Measurements from ENCODE around the gene ARHGAP24.

The ARHGAP24 gene

GRCh38 chr4:85777908-85778631 lies 303.1 kb downstream of the ARHGAP24 start:
- DNase-seq (ENCODE audit: low spot score): peak; percentile 79

GRCh38 chr4:85778632-85779131 lies 303.7 kb downstream of the ARHGAP24 start:
- DNase-seq (ENCODE audit: low spot score): peak; percentile 66

GRCh38 chr4:85779165-85779564 lies 304.2 kb downstream of the ARHGAP24 start:
- peak; percentile 60 for DNase-seq (ENCODE audit: low spot score)

DNA sequence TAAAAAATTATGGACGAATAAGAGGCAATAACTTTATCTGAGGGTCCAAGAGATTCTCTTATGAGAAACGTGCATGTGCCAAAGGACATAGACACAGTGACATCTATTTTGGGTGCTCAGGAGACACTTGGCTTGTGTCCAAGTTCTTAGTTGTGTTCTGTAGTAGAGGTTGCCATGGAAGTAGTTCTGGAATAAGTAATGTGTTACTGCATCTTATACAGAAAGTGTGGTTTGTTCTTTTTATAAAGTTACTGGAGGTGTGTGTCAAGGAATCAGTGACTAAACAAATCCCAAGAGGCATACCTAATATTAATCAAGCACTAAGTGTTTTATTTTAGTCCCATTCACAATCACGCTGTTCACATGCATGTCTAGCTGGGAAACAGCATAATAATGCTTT lies 305.7 kb downstream of the ARHGAP24 start:
- DNase-seq (ENCODE audit: low spot score): peak; percentile 65

GRCh38 chr4:85783483-85783882 lies 308.5 kb downstream of the ARHGAP24 start:
- DNase-seq (ENCODE audit: low spot score): peak; percentile 12

DNA sequence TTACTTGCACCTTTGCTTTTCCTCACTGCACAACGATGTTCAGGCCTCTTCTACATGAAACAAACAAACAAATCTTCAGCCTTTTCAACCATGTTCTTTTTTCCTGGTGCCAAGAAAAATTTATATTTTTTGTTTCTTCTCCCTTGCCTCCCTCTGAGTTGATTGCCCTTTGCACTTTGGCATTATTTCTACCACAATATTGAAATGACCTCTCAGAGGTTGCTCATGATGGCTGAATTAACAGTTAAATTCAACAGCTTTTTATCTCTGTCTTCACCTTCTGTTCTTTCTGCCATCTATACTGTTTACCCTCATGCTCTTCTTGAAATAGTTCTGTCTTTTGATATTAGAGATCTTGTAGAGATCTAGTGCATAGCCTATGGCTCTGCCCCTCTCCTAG lies 308.9 kb downstream of the ARHGAP24 start:
- no peak for DNase-seq (ENCODE audit: low spot score)

DNA sequence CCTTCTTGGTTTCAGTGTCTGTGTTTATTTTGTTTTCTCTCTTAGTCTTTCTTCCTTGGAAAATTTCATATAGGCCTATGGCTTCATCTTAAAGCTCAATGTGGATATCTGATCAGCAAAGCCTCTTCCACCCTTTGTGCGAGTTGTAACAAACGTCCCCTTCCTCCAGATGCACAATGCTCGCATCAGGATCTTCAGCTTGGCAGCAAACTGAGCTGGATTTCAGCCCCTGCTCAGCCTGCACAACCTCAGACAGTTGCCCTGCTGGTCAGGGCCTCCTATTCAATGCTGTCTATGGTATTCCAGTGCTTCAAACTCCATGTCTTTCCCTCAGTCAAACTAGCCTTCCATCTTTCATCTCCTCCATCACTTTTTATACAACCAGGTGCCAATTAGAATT lies 309.4 kb downstream of the ARHGAP24 start:
- DNase-seq (ENCODE audit: low spot score): no peak

GRCh38 chr4:85784947-85785346 lies 310.0 kb downstream of the ARHGAP24 start:
- no peak for DNase-seq (ENCODE audit: low spot score)

GRCh38 chr4:85787133-85787532 lies 312.2 kb downstream of the ARHGAP24 start:
- DNase-seq (ENCODE audit: low spot score): no peak

GRCh38 chr4:85788604-85789003 lies 313.7 kb downstream of the ARHGAP24 start:
- no peak for DNase-seq (ENCODE audit: low spot score)

DNA sequence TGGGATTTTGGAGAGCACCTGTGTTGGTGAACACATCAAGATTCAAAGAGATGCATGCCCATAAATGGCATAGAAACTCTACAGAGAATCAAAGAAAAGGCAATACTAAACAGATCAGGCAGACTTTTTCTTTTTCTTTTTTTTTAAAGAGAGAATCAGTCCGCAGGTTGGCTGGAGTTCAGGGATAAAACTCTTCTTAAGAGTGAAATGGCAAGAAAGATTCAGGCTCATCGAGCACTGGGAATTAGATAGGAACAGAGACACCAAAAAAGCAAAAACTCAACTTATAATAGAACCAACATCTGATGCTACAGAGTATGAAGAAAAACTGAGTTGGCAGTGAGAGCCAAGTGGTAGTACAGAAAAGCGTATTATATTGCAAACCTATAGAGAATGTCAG lies 314.3 kb downstream of the ARHGAP24 start:
- no peak for DNase-seq (ENCODE audit: low spot score)

DNA sequence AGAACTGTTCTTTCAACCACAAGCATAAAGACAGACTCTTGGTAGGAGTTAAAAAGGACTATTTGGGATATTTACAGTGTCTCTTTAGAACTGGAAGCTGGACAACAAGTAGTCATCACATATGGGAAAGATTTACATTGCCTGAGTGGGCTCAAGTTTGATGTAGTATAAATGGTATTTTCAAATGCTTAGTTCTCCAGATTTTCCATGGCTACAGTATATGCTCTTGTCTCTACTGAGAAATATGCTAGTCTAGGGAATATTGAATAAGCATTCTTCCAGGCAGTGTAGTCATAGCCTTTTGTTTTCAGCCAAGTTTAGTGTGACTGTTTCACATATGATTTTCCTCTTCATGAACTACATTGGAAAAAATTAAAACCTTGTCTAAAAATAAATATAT lies 315.6 kb downstream of the ARHGAP24 start:
- DNase-seq (ENCODE audit: low spot score): no peak

DNA sequence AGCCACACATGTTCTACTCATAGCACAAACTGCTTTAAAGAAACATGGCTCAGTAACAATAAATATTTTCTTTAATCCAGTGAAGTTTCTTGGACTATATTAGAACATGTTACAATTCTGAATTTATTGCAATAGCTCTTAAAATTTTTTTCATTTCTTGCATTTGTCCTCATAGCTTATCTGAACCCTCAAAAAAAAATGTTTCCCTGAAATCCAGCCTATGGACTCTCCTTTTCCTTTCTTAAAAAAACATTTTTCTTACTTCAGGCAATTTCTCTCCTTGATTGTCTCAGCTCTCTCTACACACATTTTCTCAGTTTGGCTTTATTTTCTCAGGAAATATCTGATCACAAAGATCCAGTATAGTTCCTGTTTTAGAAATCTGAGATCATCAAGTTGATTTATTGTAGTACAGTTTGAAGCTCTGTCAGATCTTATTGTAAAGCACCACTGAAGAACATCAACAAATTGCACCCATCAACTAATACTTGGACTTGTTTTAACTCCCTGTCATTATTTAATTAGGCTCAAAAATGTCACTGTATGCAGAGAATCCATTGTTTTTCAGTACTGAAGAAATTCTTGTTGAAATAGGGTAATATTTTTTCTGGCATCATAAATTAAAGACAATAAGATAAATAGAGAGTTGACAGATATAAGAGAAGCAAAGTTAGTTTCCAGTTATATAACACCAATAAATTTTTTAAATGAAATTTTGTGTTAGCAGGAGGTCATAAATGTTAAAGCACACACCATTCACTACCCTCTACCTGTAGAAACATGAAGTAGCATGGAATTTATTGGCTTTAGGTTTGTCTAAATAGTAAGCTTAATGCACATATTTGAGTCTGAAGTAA lies 317.7 kb downstream of the ARHGAP24 start:
- no peak for DNase-seq (ENCODE audit: low spot score)

DNA sequence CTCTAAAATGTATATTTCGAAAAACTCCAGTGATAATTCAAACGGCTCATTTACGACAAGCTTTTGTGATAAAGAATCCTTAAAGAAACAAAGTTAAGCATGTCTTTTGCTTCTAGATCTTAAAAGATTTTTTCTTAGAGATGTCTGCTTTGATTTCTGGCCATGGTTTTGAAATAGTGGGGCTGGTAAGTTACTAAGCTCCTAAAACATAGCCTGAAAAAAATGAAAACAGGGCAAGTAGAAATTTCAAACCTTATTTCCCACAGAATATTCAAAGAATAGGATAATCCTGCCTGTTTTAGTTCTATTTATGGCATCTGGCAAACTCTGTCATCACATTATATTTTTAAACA lies 318.3 kb downstream of the ARHGAP24 start:
- no peak for DNase-seq (ENCODE audit: low spot score)

- DNase-seq (ENCODE audit: low spot score): no peak
These were observed 323.2 kb downstream of the ARHGAP24 start for GRCh38 chr4:85798012-85798770.

GRCh38 chr4:85803856-85804255 lies 328.9 kb downstream of the ARHGAP24 start:
- no peak for DNase-seq (ENCODE audit: low spot score)

- DNase-seq (ENCODE audit: low spot score): no peak
These were observed 330.9 kb downstream of the ARHGAP24 start for GRCh38 chr4:85805891-85806290.

DNA sequence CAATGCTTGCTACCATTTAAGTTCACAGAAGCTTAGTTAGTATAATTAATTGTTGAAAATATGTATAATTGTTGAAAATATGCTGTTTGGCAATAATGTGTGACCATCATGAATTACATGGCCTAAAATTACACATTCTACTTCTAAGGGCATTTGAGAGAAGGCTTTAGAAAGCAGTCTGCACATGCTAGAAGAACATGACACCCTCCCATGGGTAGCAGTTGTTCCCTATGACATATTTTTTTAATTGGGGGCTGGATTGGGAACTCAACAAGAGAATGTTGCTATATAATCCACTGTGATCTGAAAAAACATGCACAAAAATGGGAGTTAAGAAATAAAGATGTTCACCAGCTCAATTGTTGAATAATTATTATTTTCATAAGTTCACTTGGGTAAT lies 331.4 kb downstream of the ARHGAP24 start:
- no peak for DNase-seq (ENCODE audit: low spot score)

DNA sequence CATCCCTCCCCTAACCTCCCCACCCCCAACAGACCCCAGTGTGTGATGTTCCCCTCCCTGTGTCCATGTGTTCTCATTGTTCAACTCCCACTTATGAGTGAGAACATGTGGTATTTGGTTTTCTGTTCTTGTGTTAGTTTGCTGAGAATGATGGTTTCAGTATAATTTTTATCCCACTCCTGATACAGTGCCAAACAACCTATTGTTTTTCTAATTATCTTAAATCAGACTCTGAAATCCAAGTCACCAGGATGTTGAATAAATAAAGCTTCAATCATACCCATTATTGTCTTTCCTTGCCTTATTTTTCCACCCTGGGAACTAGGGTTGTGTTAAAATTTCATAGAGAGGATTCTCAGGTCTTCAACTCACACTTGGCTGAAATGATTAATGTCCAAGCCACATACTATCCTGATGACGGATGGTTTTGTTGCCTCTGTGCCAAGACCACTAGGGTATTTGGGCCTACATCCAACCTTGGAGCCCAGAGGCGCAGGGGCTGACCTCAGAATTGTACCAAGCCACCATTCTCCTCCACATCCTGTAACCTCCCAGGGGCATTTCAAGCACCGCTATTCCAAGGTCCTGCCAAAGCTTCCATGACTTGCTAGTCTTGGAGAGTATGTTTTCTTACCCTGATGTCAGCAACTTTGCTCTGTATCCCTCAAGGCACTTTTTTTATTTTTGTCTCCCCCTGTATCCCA lies 332.4 kb downstream of the ARHGAP24 start:
- DNase-seq (ENCODE audit: low spot score): no peak

GRCh38 chr4:85808104-85808503 lies 333.2 kb downstream of the ARHGAP24 start:
- no peak for DNase-seq (ENCODE audit: low spot score)

DNA sequence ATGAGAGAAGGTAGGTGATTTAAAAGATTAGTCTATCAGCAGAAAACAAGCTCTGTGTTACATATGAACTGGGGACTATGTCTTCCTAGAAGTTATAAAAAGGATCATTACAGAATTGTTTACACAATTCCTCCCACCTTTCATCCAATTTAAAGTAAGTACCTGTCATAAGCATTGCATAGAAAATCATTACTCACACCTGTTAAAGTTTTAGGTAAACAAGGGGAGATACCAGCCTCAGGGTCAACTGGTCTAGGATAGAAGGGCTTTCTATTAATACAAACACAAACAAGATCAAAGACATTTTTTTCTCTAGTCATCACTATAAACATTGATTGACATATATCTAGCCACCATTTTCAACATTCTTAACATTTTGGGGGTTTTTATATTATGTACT lies 333.9 kb downstream of the ARHGAP24 start:
- no peak for DNase-seq (ENCODE audit: low spot score)

DNA sequence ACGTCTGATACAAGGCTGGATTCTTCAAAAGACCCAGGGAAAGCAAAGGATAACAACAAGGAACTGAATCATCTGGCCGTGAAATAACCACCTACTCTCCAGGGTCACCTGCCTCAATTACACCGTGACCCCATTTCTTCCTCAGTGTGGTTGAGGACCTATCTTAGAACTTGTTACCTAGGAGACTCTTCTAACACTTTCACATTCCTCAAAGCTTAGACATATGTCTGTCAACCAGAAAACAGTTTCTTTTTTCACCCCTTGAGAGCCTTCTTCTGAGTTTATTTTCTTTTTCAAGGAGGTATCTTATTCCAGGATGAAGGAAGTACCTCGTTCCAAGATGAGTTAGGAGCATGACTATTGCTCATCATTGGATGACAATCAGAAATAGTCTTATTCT lies 337.8 kb downstream of the ARHGAP24 start:
- DNase-seq (ENCODE audit: low spot score): no peak

Data from NAMALWA (cell line).